ENCODE measurements around the gene KCNK18.
A peak's percentile ranks its signal among the peaks of the same experiment; 100 is the strongest.
"Not testable (repeated sequence)": the region's sequence is repeated elsewhere in the genome, so short reads cannot be mapped to it uniquely, and the experiment has no call there.

The KCNK18 gene

GRCh38 chr10:117170244-117170643, 27.0 kb upstream of the KCNK18 start:
- no peak for DNase-seq (ENCODE audit: low read depth in 2 of 2)

- DNase-seq (ENCODE audit: low read depth in 2 of 2): peak; percentile 49 to 74
Observed at GRCh38 chr10:117174439-117175214, 22.7 kb upstream of the KCNK18 start.

- DNase-seq (ENCODE audit: low read depth in 2 of 2): no peak
Observed at GRCh38 chr10:117175215-117175900, 21.9 kb upstream of the KCNK18 start.

GRCh38 chr10:117175901-117176534, 21.3 kb upstream of the KCNK18 start:
- DNase-seq (ENCODE audit: low read depth in 2 of 2): peak; percentile 26 to 53

GRCh38 chr10:117178190-117178589, 19.1 kb upstream of the KCNK18 start:
- DNase-seq (ENCODE audit: low read depth in 2 of 2): no peak

GRCh38 chr10:117184296-117184695, 13.0 kb upstream of the KCNK18 start:
- no peak for DNase-seq (ENCODE audit: low read depth in 2 of 2)

GRCh38 chr10:117184821-117185220, 12.5 kb upstream of the KCNK18 start:
- no peak for DNase-seq (ENCODE audit: low read depth in 2 of 2)

GRCh38 chr10:117185817-117186216, 11.5 kb upstream of the KCNK18 start:
- not testable (repeated sequence) for DNase-seq (ENCODE audit: low read depth in 2 of 2)

- DNase-seq (ENCODE audit: low read depth in 2 of 2): no peak
Observed at GRCh38 chr10:117186832-117187615, 10.3 kb upstream of the KCNK18 start.

- no peak for DNase-seq (ENCODE audit: low read depth in 2 of 2)
Observed at GRCh38 chr10:117188371-117188770, 8.9 kb upstream of the KCNK18 start.

GRCh38 chr10:117189557-117189956, 7.7 kb upstream of the KCNK18 start:
- no peak for DNase-seq (ENCODE audit: low read depth in 2 of 2)

GRCh38 chr10:117198088-117198487, 799 bp downstream of the KCNK18 start:
- no peak for DNase-seq (ENCODE audit: low read depth in 2 of 2)

GRCh38 chr10:117201826-117202225, 4.5 kb downstream of the KCNK18 start:
- no peak for DNase-seq (ENCODE audit: low read depth in 2 of 2)

GRCh38 chr10:117204316-117204715, 7.0 kb downstream of the KCNK18 start:
- DNase-seq (ENCODE audit: low read depth in 2 of 2): no peak

- no peak for DNase-seq (ENCODE audit: low read depth in 2 of 2)
Observed at GRCh38 chr10:117212176-117212575, 14.9 kb downstream of the KCNK18 start.

GRCh38 chr10:117214401-117214800, 17.1 kb downstream of the KCNK18 start:
- no peak for DNase-seq (ENCODE audit: low read depth in 2 of 2)

- no peak for DNase-seq (ENCODE audit: low read depth in 2 of 2)
Observed at GRCh38 chr10:117215079-117215478, 17.8 kb downstream of the KCNK18 start.

- DNase-seq (ENCODE audit: low read depth in 2 of 2): no peak
Observed at GRCh38 chr10:117216028-117216427, 18.7 kb downstream of the KCNK18 start.

GRCh38 chr10:117216611-117217195, 19.4 kb downstream of the KCNK18 start:
- peak; percentile 31 to 44 for DNase-seq (ENCODE audit: low read depth in 2 of 2)

- DNase-seq (ENCODE audit: low read depth in 2 of 2): no peak
Observed at GRCh38 chr10:117217196-117217761, 20.0 kb downstream of the KCNK18 start.

GRCh38 chr10:117218654-117219053, 21.4 kb downstream of the KCNK18 start:
- DNase-seq (ENCODE audit: low read depth in 2 of 2): no peak
